ENCODE data around the gene JARID2. TPM values are rescaled to one million over a fixed set of nuclear protein-coding genes. Genes with fewer than 3 reads are reported as not detected.
A peak's percentile ranks its signal among the peaks of the same experiment; 100 is the strongest.

JARID2 gene
- total and polyA plus RNA-seq, 2 of the 13 experiments (the other 11 are each of a cell fraction or from before 2014, with no cell fraction given) = 7.5 to 10.3 TPM

DNA sequence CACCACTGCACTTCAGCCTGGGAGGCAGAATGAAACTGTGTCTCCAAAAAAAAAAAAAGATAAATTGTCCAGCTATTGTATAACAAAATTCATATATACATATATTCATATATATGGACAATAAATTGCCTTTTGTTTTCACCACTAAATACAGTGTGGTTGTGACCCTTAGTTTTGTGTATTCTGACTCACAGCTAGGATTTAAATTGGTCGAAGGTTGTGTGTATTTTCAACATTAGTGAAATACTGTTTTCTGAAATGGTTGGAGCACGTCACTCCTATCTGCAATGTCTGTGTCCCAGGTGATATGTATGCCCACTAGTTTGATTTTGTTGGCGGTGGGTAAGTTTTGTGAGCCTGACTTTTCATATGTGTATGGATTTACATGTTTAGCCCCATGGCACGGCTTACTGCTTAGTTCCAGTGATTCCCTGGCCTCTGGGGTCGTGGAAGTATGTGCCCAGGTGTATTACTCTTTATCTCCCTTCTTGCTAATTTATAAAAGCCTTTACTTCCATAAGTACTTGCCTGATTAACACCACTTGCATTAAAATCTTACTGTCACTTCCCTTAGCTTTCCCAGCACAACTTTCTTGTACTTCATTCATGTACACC, 33.3 kb downstream of the JARID2 start (continued):
- TF ChIP-seq, protein P1, sequence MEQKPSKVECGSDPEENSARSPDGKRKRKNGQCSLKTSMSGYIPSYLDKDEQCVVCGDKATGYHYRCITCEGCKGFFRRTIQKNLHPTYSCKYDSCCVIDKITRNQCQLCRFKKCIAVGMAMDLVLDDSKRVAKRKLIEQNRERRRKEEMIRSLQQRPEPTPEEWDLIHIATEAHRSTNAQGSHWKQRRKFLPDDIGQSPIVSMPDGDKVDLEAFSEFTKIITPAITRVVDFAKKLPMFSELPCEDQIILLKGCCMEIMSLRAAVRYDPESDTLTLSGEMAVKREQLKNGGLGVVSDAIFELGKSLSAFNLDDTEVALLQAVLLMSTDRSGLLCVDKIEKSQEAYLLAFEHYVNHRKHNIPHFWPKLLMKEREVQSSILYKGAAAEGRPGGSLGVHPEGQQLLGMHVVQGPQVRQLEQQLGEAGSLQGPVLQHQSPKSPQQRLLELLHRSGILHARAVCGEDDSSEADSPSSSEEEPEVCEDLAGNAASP (CRISPR knock-in tag; IDR thresholded peaks at IDR 0.05; ENCODE audit: borderline replicate concordance) = peak; percentile 56; the same call in 1 of the 2 replicates
- no peak for TF ChIP-seq MXD1 (CRISPR knock-in tag; IDR thresholded peaks at IDR 0.05)
- no peak for TF ChIP-seq ARNTL (CRISPR knock-in tag; IDR thresholded peaks at IDR 0.05)
- TF ChIP-seq SMARCC2 (IDR thresholded peaks at IDR 0.05) = no peak
- TF ChIP-seq NCOA2 (CRISPR knock-in tag; IDR thresholded peaks at IDR 0.05) = 0 out of 2 replicates have a peak, but pooled peaks have one; percentile 9
- TF ChIP-seq HDAC1 (CRISPR knock-in tag; IDR thresholded peaks at IDR 0.05) = peak; percentile 50; the same call in 1 of the 2 replicates
- TF ChIP-seq ZKSCAN8 (CRISPR knock-in tag; IDR thresholded peaks at IDR 0.05; ENCODE audit: borderline replicate concordance) = peak; percentile 18; the same call in 1 of the 2 replicates
- TF ChIP-seq, protein P2, sequence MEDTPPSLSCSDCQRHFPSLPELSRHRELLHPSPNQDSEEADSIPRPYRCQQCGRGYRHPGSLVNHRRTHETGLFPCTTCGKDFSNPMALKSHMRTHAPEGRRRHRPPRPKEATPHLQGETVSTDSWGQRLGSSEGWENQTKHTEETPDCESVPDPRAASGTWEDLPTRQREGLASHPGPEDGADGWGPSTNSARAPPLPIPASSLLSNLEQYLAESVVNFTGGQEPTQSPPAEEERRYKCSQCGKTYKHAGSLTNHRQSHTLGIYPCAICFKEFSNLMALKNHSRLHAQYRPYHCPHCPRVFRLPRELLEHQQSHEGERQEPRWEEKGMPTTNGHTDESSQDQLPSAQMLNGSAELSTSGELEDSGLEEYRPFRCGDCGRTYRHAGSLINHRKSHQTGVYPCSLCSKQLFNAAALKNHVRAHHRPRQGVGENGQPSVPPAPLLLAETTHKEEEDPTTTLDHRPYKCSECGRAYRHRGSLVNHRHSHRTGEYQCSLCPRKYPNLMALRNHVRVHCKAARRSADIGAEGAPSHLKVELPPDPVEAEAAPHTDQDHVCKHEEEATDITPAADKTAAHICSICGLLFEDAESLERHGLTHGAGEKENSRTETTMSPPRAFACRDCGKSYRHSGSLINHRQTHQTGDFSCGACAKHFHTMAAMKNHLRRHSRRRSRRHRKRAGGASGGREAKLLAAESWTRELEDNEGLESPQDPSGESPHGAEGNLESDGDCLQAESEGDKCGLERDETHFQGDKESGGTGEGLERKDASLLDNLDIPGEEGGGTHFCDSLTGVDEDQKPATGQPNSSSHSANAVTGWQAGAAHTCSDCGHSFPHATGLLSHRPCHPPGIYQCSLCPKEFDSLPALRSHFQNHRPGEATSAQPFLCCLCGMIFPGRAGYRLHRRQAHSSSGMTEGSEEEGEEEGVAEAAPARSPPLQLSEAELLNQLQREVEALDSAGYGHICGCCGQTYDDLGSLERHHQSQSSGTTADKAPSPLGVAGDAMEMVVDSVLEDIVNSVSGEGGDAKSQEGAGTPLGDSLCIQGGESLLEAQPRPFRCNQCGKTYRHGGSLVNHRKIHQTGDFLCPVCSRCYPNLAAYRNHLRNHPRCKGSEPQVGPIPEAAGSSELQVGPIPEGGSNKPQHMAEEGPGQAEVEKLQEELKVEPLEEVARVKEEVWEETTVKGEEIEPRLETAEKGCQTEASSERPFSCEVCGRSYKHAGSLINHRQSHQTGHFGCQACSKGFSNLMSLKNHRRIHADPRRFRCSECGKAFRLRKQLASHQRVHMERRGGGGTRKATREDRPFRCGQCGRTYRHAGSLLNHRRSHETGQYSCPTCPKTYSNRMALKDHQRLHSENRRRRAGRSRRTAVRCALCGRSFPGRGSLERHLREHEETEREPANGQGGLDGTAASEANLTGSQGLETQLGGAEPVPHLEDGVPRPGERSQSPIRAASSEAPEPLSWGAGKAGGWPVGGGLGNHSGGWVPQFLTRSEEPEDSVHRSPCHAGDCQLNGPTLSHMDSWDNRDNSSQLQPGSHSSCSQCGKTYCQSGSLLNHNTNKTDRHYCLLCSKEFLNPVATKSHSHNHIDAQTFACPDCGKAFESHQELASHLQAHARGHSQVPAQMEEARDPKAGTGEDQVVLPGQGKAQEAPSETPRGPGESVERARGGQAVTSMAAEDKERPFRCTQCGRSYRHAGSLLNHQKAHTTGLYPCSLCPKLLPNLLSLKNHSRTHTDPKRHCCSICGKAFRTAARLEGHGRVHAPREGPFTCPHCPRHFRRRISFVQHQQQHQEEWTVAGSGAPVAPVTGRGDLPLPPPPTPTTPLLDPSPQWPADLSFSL (CRISPR knock-in tag; IDR thresholded peaks at IDR 0.05) = peak; percentile 94
- peak; percentile 49; the same call in 1 of the 2 replicates for TF ChIP-seq FOXP1 (IDR thresholded peaks at IDR 0.05)
- TF ChIP-seq FOXP1 (CRISPR knock-in tag; IDR thresholded peaks at IDR 0.05) = peak; percentile 58; the same call in 1 of the 2 replicates
- TF ChIP-seq CENPT (CRISPR knock-in tag; IDR thresholded peaks at IDR 0.05; ENCODE audit: low read depth) = no peak
- no peak for TF ChIP-seq ZNF761 (CRISPR knock-in tag; conservative IDR thresholded peaks at IDR 0.05)
- TF ChIP-seq FIP1L1 (IDR thresholded peaks at IDR 0.05; ENCODE audit: borderline replicate concordance, insufficient read depth, low read depth, low read length) = no peak
- peak; percentile 75 for TF ChIP-seq ARID5B (CRISPR knock-in tag; IDR thresholded peaks at IDR 0.05)
- no peak for TF ChIP-seq ZNF17 (CRISPR knock-in tag; IDR thresholded peaks at IDR 0.05)
- TF ChIP-seq, protein P3, sequence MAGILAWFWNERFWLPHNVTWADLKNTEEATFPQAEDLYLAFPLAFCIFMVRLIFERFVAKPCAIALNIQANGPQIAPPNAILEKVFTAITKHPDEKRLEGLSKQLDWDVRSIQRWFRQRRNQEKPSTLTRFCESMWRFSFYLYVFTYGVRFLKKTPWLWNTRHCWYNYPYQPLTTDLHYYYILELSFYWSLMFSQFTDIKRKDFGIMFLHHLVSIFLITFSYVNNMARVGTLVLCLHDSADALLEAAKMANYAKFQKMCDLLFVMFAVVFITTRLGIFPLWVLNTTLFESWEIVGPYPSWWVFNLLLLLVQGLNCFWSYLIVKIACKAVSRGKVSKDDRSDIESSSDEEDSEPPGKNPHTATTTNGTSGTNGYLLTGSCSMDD (CRISPR knock-in tag; IDR thresholded peaks at IDR 0.05) = no peak

All from HepG2 (cell line).